GM12878 (cell line): Measurements from ENCODE around the gene PLD4. TPM values are rescaled to one million over a fixed set of nuclear protein-coding genes. Genes with fewer than 3 reads are reported as not detected.

ENCODE experiments used
- ATAC-seq: fragments of 200-7000 bp; cut with Tn5 transposase; 3 replicates; pipeline ENCODE4 v1.9.1; 2020; ENCODE audit warnings: mild to moderate bottlenecking, moderate library complexity
- BruUV-seq: library from RNA; stranded (reverse); fragments of 400-500 nt; replicated peaks from 2 replicates; lab custom pipeline; 2021; lab: Mats Ljungman, UMichigan
- CTCF ChIA-PET: fragments of 300-600 bp; sonication (Branson Sonifier 250); formaldehyde crosslinking; extraction: SDS; loops from one replicate; lab custom pipeline; 2021; ENCODE audit warnings: inconsistent platforms; lab: Yijun Ruan, JAX
- POLR2A ChIA-PET: fragments of 350-600 bp; formaldehyde crosslinking; extraction: SDS; loops from one replicate; lab custom pipeline; 2021; ENCODE audit warnings: inconsistent platforms; lab: Charles Lee
- RAD21 ChIA-PET: fragments of 300-600 bp; sonication (Branson Sonifier 250); formaldehyde crosslinking; loops from one replicate; lab custom pipeline; 2023; ENCODE audit warnings: antibody characterized with exemption; ENCODE audit not compliant: unreplicated experiment; lab: Charles Lee
- SMC1A ChIA-PET: fragments of 300-600 bp; sonication (Branson Sonifier 250); formaldehyde crosslinking; loops from one replicate; lab custom pipeline; 2023; ENCODE audit not compliant: unreplicated experiment, uncharacterized antibody; lab: Charles Lee
- DNase-seq: peaks from one replicate; pipeline ENCODE4 v3.0.0-alpha.2; 2011; ENCODE audit warnings: low read depth, low spot score
- FAIRE-seq: peaks from 3 replicates; lab custom pipeline; 2011; peaks lifted over from hg19 to GRCh38; lab: Jason Lieb, UNC
- H2AFZ ChIP-seq: 2 replicates; pipeline ENCODE4 v1.6.0; 2011; ENCODE audit warnings: low read depth, low read length, control low read depth; ENCODE audit not compliant: control insufficient read depth
- H3K27ac ChIP-seq: 2 replicates; pipeline ENCODE4 v1.5.1; 2011; ENCODE audit warnings: control low read depth; ENCODE audit not compliant: control insufficient read depth, insufficient read depth
- H3K27me3 ChIP-seq, 2 experiments: replicated peaks in 1 of 2; 2 replicates each; pipeline versions ENCODE4 v1.6.0 to v1.6.1; 2011; ENCODE audit warnings: low read length in 1 of 2; ENCODE audit not compliant: control insufficient read depth in 2 of 2, insufficient read depth in 2 of 2
- H3K36me3 ChIP-seq, 2 experiments: 2 replicates each; pipeline ENCODE4 v1.5.1; 2011; ENCODE audit warnings: low read length in 1 of 2; ENCODE audit not compliant: control insufficient read depth in 2 of 2, insufficient read depth in 2 of 2
- H3K4me1 ChIP-seq: 2 replicates; pipeline ENCODE4 v1.6.1; 2011; ENCODE audit warnings: mild to moderate bottlenecking, low read length, moderate library complexity, mixed read lengths; ENCODE audit not compliant: control insufficient read depth, insufficient read depth
- H3K4me2 ChIP-seq: 2 replicates; pipeline ENCODE4 v1.6.0; 2011; ENCODE audit warnings: control low read depth; ENCODE audit not compliant: control insufficient read depth, insufficient read depth
- H3K4me3 ChIP-seq: fragments of 200-600 bp; sonication (generic); 2 replicates; pipeline ENCODE4 v1.5.1; 2016
- H3K79me2 ChIP-seq: 2 replicates; pipeline ENCODE4 v1.6.0; 2011; ENCODE audit warnings: low read length; ENCODE audit not compliant: control insufficient read depth, insufficient read depth
- H3K9ac ChIP-seq: 2 replicates; pipeline ENCODE4 v1.8.0; 2011; ENCODE audit warnings: low read length, control low read depth, mixed read lengths; ENCODE audit not compliant: control insufficient read depth, insufficient read depth
- H3K9me3 ChIP-seq: replicated peaks from 3 replicates; pipeline ENCODE4 v1.5.1; 2011; ENCODE audit warnings: mild to moderate bottlenecking, low read length; ENCODE audit not compliant: control insufficient read depth, insufficient read depth
- H4K20me1 ChIP-seq: 2 replicates; pipeline ENCODE4 v1.6.0; 2011; ENCODE audit not compliant: control insufficient read depth, insufficient read depth
- DPF2 ChIP-seq: fragments of 450-650 bp; IDR thresholded peaks from 2 replicates; pipeline ENCODE4 v1.6.1; 2017; ENCODE audit warnings: mild to moderate bottlenecking
- EED ChIP-seq: sonication (generic); IDR thresholded peaks from 2 replicates; pipeline ENCODE4 v1.6.1; 2016; ENCODE audit warnings: antibody characterized with exemption, low read depth
- ELK1 ChIP-seq: IDR thresholded peaks from 2 replicates; pipeline ENCODE4 v1.6.1; 2012; ENCODE audit warnings: low read depth, low read length, improper control_type of control experiment
- FOXK2 ChIP-seq: fragments of 450-650 bp; IDR thresholded peaks from 2 replicates; pipeline ENCODE4 v1.6.1; 2017; ENCODE audit warnings: mild to moderate bottlenecking, moderate library complexity
- MEF2B ChIP-seq: fragments of 450-650 bp; IDR thresholded peaks from 2 replicates; pipeline ENCODE4 v1.6.1; 2018; ENCODE audit warnings: mild to moderate bottlenecking, moderate library complexity; ENCODE audit not compliant: partially characterized antibody, poor library complexity, severe bottlenecking
- POLR2A ChIP-seq: IDR thresholded peaks from 2 replicates; pipeline ENCODE4 v1.6.1; 2011; ENCODE audit warnings: low read depth, mild to moderate bottlenecking, low read length
- SPI1 ChIP-seq: IDR thresholded peaks from 2 replicates; pipeline ENCODE4 v1.6.1; 2011; ENCODE audit warnings: low read depth, mild to moderate bottlenecking, low read length, moderate library complexity, borderline replicate concordance; ENCODE audit not compliant: insufficient read depth
- ZNF217 ChIP-seq: fragments of 450-650 bp; IDR thresholded peaks from 2 replicates; pipeline ENCODE4 v1.6.1; 2017; ENCODE audit warnings: antibody characterized with exemption, mild to moderate bottlenecking
- WGBS: methylation state at CpG from one replicate; pipeline ENCODE4 v1.1.6; 2016; ENCODE audit warnings: low lambda C conversion rate; ENCODE audit not compliant: insufficient replicate concordance, insufficient coverage; ENCODE audit errors: missing lambda C conversion rate; 5-methylcytosine and 5-hydroxymethylcytosine counted together
- in situ Hi-C: fragments of 300-500 bp; cut with MboI; formaldehyde crosslinking; loops from 9 replicates; pipeline ENCODE4 v1.14.3; 2018; ENCODE audit warnings: mixed read lengths
- intact Hi-C: fragments of 100-400 bp; cut with micrococcal nuclease; formaldehyde crosslinking; loops from one replicate; pipeline ENCODE4 v1.14.2; 2022; ENCODE audit not compliant: unreplicated experiment
- polyA plus RNA-seq, 11 experiments: library from polyadenylated mRNA; depleted of rRNA in 4 of 11; unstranded in 6 of 11; stranded (reverse) in 5 of 11; fragments of >200 nt; fragmentation: Nextera tagmentation in 4 of 11; fragmentation: Illumina TruSeq in 1 of 11; extraction: Ambion mirVana in 4 of 11; extraction: Trizol in 1 of 11; gene quantifications; 1 replicate in 1 of 11; 2 replicates in 10 of 11; pipeline versions ENCODE4 v1.2.1 to v1.2.3, GENCODE V29; 2011 to 2016; ENCODE audit warnings: inconsistent platforms in 2 of 11, missing spikeins in 2 of 11, low read depth in 1 of 11
- total RNA-seq, 4 experiments: library from RNA; depleted of rRNA in 3 of 4; stranded (reverse); fragments of >200 nt in 3 of 4; fragmentation: Illumina TruSeq in 1 of 4; extraction: Trizol in 1 of 4; gene quantifications; 2 replicates each; pipeline versions ENCODE4 v1.2.1 to v1.2.3, GENCODE V29; 2013 to 2021
- TF ChIP-seq, protein P1 (sequence below): IDR thresholded peaks from 2 replicates; pipeline ENCODE4 v1.6.1; 2012; ENCODE audit warnings: mild to moderate bottlenecking, low read depth, low read length

The PLD4 gene
- total and polyA plus RNA-seq, 10 of the 15 experiments (the other 5 are each of a cell fraction or from before 2014, with no cell fraction given): 0.20 to 57.7 (median 9.9) TPM

- TF ChIP-seq, protein P1, sequence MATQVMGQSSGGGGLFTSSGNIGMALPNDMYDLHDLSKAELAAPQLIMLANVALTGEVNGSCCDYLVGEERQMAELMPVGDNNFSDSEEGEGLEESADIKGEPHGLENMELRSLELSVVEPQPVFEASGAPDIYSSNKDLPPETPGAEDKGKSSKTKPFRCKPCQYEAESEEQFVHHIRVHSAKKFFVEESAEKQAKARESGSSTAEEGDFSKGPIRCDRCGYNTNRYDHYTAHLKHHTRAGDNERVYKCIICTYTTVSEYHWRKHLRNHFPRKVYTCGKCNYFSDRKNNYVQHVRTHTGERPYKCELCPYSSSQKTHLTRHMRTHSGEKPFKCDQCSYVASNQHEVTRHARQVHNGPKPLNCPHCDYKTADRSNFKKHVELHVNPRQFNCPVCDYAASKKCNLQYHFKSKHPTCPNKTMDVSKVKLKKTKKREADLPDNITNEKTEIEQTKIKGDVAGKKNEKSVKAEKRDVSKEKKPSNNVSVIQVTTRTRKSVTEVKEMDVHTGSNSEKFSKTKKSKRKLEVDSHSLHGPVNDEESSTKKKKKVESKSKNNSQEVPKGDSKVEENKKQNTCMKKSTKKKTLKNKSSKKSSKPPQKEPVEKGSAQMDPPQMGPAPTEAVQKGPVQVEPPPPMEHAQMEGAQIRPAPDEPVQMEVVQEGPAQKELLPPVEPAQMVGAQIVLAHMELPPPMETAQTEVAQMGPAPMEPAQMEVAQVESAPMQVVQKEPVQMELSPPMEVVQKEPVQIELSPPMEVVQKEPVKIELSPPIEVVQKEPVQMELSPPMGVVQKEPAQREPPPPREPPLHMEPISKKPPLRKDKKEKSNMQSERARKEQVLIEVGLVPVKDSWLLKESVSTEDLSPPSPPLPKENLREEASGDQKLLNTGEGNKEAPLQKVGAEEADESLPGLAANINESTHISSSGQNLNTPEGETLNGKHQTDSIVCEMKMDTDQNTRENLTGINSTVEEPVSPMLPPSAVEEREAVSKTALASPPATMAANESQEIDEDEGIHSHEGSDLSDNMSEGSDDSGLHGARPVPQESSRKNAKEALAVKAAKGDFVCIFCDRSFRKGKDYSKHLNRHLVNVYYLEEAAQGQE: no peak
- TF ChIP-seq EED: no peak
- TF ChIP-seq, all 136 proteins: peak for 0
Measured at GRCh38 chr14:104973135-104973384, 48.4 kb downstream of the PLD4 start (continued).

DNA sequence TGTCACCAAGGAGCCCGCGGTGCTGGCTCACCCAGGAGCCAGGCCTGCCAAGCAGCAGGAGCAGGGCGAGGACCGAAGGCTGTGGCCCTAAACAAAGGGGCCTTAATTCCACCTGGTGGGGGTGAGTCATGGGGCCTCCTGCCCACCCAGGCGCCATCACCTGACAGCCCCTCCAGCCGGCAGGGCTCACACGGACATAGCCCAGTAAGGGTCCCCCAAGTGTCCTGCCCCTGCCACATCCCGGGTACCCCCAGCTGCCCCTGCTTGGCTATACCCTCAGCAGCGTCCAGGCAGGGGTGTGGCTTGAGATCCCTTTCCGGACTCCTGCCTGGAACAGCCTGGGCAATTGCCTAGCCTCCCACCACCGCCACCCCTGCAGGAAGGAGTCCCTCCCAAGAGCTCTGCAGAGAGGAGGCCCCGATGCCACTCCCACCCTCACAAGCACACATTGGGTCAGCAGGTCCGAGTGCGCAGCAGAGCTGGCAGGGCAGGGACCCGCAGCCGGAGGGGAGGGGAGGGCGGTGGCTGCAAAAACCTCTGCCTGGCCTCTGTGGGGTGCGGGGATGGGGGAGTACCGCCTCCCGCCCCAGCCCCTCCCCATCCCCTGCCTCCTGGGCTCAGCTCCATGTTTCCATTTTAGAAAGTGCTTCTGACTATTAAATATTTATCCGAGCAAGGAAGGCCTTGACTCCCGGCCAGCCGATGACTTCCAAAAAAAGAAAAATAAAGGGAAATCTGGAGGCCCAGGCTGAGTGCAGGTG is 48.9 kb downstream of the PLD4 start:
- no peaks in the 10 kb centered on the region for H3K79me2 ChIP-seq
- in situ Hi-C loops: no loop called here
- 65% methylated on average over 22 of the region's 23 CpGs for WGBS
- no peaks in the 10 kb centered on the region for H4K20me1 ChIP-seq
- no peaks in the 10 kb centered on the region for H3K9me3 ChIP-seq
- H3K36me3 ChIP-seq: no peaks in the 10 kb centered on the region
- ChIA-PET CTCF (interaction anchor here (5.0 kb wide), 1 partner anchor 71 kb away, joined by 82 read pairs; no protein-coding TSS in a partner anchor), RAD21 (interaction anchor here (3.8 kb wide), 1 partner anchor 71 kb away, joined by 26 read pairs; no protein-coding TSS in a partner anchor), POLR2A (no interaction called here), SMC1A (interaction anchor here (0.9 to 2.5 kb wide), 3 partner anchors 65 to 78 kb away, joined by 3 to 8 read pairs (median 5); no protein-coding TSS in a partner anchor)
- H3K4me1 ChIP-seq: no peaks in the 10 kb centered on the region; the same call in 1 of the 2 replicates
- no TSS peak for BruUV-seq
- H3K4me2 ChIP-seq: no peak overlapping the region
- H3K27me3 ChIP-seq: peaks cover 8 to 13% of the 10 kb centered on the region in 2 experiments
- no peak overlapping the region for H2AFZ ChIP-seq
- ATAC-seq (no peak), FAIRE-seq (no peak), DNase-seq (no peak)
- intact Hi-C loops: loop anchor here (10.0 kb wide), 1 partner anchor 79 kb away; no protein-coding TSS in a partner anchor
- no peak overlapping the region for H3K9ac ChIP-seq
- H3K27ac ChIP-seq: no peak overlapping the region
- TF ChIP-seq ZNF217 (no peak), POLR2A (no peak), DPF2 (no peak), MEF2B (no peak), SPI1 (no peak), FOXK2 (no peak), ELK1 (no peak)
- TF ChIP-seq, protein P1: no peak
- H3K4me3 ChIP-seq: no peak overlapping the region
